HCT116 (cell line): ENCODE data around the gene TMEM255A.

Experiments used
- CTCF ChIP-seq, 3 experiments: fragments of 200-600 bp in 1 of 3; sonication (generic) in 1 of 3; IDR thresholded peaks in 2 of 3; conservative IDR thresholded peaks in 1 of 3; 2 replicates each; pipeline ENCODE4 v1.5.1; 2012 to 2017; ENCODE audit warnings: low read depth in 2 of 3, low read length in 2 of 3, antibody characterized with exemption in 1 of 3, borderline replicate concordance in 1 of 3, control low read depth in 1 of 3, mild to moderate bottlenecking in 1 of 3, mixed read lengths in 1 of 3, mixed run types in 1 of 3, moderate library complexity in 1 of 3; ENCODE audit not compliant: insufficient read depth in 1 of 3
- EGR1 ChIP-seq: IDR thresholded peaks from 2 replicates; pipeline ENCODE4 v1.6.1; 2012; ENCODE audit warnings: low read depth
- EZH2 ChIP-seq: fragments of 200-600 bp; sonication (generic); IDR thresholded peaks from 2 replicates; pipeline ENCODE4 v1.6.1; 2017; ENCODE audit warnings: antibody characterized with exemption, mixed run types
- POLR2A ChIP-seq: IDR thresholded peaks from 2 replicates; pipeline ENCODE4 v1.7.0; 2011; ENCODE audit warnings: borderline replicate concordance; ENCODE audit not compliant: insufficient read depth, insufficient read length; ENCODE audit errors: extremely low read depth

- TF ChIP-seq CTCF (IDR thresholded peaks at IDR 0.05 in 2 of 3, conservative IDR thresholded peaks at IDR 0.05 in 1 of 3; ENCODE audit: borderline replicate concordance in 1 of 3, insufficient read depth in 1 of 3, low read depth in 2 of 3, low read length in 2 of 3) (no peak), POLR2A (no peak), EZH2 (no peak), EGR1 (no peak)
These were observed 57.5 kb downstream of the TMEM255A start for GRCh38 chrX:120253784-120254183.
